ENCODE measurements around the gene KIF7. TPM values are rescaled to one million over a fixed set of nuclear protein-coding genes. Genes with fewer than 3 reads are reported as not detected.
A peak's percentile ranks its signal among the peaks of the same experiment; 100 is the strongest.

Gene KIF7, protein sequence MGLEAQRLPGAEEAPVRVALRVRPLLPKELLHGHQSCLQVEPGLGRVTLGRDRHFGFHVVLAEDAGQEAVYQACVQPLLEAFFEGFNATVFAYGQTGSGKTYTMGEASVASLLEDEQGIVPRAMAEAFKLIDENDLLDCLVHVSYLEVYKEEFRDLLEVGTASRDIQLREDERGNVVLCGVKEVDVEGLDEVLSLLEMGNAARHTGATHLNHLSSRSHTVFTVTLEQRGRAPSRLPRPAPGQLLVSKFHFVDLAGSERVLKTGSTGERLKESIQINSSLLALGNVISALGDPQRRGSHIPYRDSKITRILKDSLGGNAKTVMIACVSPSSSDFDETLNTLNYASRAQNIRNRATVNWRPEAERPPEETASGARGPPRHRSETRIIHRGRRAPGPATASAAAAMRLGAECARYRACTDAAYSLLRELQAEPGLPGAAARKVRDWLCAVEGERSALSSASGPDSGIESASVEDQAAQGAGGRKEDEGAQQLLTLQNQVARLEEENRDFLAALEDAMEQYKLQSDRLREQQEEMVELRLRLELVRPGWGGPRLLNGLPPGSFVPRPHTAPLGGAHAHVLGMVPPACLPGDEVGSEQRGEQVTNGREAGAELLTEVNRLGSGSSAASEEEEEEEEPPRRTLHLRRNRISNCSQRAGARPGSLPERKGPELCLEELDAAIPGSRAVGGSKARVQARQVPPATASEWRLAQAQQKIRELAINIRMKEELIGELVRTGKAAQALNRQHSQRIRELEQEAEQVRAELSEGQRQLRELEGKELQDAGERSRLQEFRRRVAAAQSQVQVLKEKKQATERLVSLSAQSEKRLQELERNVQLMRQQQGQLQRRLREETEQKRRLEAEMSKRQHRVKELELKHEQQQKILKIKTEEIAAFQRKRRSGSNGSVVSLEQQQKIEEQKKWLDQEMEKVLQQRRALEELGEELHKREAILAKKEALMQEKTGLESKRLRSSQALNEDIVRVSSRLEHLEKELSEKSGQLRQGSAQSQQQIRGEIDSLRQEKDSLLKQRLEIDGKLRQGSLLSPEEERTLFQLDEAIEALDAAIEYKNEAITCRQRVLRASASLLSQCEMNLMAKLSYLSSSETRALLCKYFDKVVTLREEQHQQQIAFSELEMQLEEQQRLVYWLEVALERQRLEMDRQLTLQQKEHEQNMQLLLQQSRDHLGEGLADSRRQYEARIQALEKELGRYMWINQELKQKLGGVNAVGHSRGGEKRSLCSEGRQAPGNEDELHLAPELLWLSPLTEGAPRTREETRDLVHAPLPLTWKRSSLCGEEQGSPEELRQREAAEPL (N-terminal part only)
- total RNA-seq (1 to 10 TPM; 2.4 to 4.6 TPM), polyA plus RNA-seq (ENCODE audit: insufficient read length in 6 of 6) (10 to 100 TPM; 11.1 to 16.7 (median 14.0) TPM)
- long read RNA-seq, donor 1, partial matches to known transcripts, result 8 of 8 reads
- long read RNA-seq, donor 1, other reads (novel, unspliced or antisense), result 0 of 8 reads
- long read RNA-seq, donor 2, full-length matches to known transcripts, result 1 of 1 reads
- long read RNA-seq, donor 2, partial matches to known transcripts, result 0 of 1 reads
- long read RNA-seq, donor 2, other reads (novel, unspliced or antisense), result 0 of 1 reads
- long read RNA-seq, donor 3, full-length matches to known transcripts, result 1 of 1 reads
- long read RNA-seq, donor 3, partial matches to known transcripts, result 0 of 1 reads
- long read RNA-seq, donor 3, other reads (novel, unspliced or antisense), result 0 of 1 reads
- long read RNA-seq, donor 4, result 0 reads
- long read RNA-seq, donor 5, full-length matches to known transcripts, result 1 of 1 reads
- long read RNA-seq, donor 5, partial matches to known transcripts, result 0 of 1 reads
- long read RNA-seq, donor 5, other reads (novel, unspliced or antisense), result 0 of 1 reads
- long read RNA-seq, donor 6, full-length matches to known transcripts, result 1 of 1 reads
- long read RNA-seq, donor 6, partial matches to known transcripts, result 0 of 1 reads
- long read RNA-seq, donor 6, other reads (novel, unspliced or antisense), result 0 of 1 reads
- long read RNA-seq, donor 7, full-length matches to known transcripts, result 1 of 1 reads
- long read RNA-seq, donor 7, partial matches to known transcripts, result 0 of 1 reads
- long read RNA-seq, donor 7, other reads (novel, unspliced or antisense), result 0 of 1 reads
- long read RNA-seq, donor 8, result 0 reads
- long read RNA-seq, donor 9, result 0 reads
- long read RNA-seq, donor 10, result 0 reads
- long read RNA-seq, donor 11, result 0 reads
- long read RNA-seq, donor 12, result 0 reads

DNA sequence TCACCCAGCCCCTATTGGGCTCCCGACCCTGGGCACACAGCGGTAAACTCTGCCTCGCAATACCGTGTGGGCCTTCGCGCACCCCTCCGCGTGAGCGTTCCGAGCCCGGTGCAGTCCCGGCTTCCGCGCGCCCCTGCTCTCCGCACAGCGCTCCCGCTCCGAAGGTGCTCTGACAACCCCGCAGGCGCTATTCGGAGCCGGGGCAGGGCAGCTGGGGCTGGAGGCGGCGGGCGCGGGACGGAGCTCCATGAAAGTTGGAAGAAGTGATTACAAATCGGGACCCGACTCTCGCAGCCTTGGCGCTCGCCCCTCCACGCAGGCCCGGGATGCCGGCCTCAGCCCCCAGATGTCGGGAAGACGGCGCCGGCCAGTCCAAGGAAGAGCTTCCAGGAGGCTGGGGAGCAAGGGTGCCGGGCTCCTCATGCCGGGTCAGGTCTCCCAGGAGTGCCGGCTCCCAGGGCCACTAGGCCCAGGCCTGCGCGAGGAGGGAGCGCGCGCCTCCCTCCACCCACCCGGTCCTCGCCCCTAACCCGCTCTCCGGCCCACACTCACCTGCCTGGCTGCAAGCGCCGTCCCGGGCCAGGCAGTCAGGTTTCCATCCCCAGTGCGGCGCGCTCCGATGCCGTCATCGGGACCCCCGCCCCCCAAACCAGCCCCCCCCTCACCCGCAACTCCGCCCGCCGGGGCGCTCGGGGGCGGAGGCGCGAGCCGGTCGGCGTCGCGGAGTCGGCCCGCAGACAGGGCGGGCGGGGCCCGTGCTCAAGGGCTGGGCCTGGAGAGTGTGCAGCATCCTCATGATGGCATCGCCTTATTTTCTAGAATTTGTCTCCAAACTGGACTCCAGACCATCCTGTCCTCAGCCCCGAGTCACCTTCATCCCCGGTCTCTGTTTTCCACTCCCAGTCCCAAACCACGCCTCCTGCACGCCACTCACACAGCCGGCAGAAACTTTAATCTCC lies at the start of gene KIF7:
Gene KIF7, minus strand, starts transcription at position 621 of the 959 bp plus-strand sequence. CDS start 2,537 bp downstream, outside the sequence.
- intact Hi-C loops (cut with DNase I), result no loop called here
- peak; percentile 85 for ATAC-seq
- DNase-seq, result peak in 2 of 4 donors; percentile 60 to 69
- peak within 1 kb of the TSS; percentile 40 to 48 for H3K4me3 ChIP-seq
- H3K4me1 ChIP-seq, result peaks cover 0 to 13% of the 10 kb centered on the region in 2 donors
- TF ChIP-seq, protein P1, sequence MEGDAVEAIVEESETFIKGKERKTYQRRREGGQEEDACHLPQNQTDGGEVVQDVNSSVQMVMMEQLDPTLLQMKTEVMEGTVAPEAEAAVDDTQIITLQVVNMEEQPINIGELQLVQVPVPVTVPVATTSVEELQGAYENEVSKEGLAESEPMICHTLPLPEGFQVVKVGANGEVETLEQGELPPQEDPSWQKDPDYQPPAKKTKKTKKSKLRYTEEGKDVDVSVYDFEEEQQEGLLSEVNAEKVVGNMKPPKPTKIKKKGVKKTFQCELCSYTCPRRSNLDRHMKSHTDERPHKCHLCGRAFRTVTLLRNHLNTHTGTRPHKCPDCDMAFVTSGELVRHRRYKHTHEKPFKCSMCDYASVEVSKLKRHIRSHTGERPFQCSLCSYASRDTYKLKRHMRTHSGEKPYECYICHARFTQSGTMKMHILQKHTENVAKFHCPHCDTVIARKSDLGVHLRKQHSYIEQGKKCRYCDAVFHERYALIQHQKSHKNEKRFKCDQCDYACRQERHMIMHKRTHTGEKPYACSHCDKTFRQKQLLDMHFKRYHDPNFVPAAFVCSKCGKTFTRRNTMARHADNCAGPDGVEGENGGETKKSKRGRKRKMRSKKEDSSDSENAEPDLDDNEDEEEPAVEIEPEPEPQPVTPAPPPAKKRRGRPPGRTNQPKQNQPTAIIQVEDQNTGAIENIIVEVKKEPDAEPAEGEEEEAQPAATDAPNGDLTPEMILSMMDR (IDR thresholded peaks at IDR 0.05), result no peak
- no peak within 1 kb of the TSS for H3K27ac ChIP-seq
- H3K9me3 ChIP-seq, result no peaks in the 10 kb centered on the region
- peaks cover 8 to 49% of the 10 kb centered on the region in 2 donors for H3K27me3 ChIP-seq
- H3K36me3 ChIP-seq, result no peaks in the 10 kb centered on the region

DNA sequence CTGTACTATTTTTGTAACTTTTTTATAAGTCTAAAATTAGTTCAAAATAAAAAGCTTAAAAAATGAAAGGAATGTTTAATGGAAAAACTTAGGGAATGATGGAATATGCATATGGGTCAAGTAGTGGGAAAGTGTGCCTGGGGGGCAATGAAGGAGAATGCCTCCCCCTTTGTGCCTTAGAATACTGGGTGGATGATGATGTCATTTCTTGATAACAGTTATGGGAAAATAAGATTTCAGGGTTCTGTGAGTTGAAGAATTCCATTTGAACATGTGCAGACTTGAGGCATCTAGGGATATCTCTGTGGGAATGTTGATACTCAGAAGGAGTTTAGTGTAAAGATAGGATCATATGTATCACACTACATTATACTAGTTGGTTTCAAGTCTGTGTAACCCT lies 49.1 kb upstream of the KIF7 start:
- H3K27ac ChIP-seq, result no peak overlapping the region
- no peak overlapping the region for H3K4me3 ChIP-seq
- ATAC-seq (no peak), DNase-seq (no peak)
- H3K9me3 ChIP-seq, result no peaks in the 10 kb centered on the region
- H3K36me3 ChIP-seq, result no peaks in the 10 kb centered on the region
- TF ChIP-seq, protein P1 (IDR thresholded peaks at IDR 0.05), result no peak
- H3K27me3 ChIP-seq, result no peaks in the 10 kb centered on the region
- H3K4me1 ChIP-seq, result no peaks in the 10 kb centered on the region
- intact Hi-C loops (cut with DNase I), result no loop called here

DNA sequence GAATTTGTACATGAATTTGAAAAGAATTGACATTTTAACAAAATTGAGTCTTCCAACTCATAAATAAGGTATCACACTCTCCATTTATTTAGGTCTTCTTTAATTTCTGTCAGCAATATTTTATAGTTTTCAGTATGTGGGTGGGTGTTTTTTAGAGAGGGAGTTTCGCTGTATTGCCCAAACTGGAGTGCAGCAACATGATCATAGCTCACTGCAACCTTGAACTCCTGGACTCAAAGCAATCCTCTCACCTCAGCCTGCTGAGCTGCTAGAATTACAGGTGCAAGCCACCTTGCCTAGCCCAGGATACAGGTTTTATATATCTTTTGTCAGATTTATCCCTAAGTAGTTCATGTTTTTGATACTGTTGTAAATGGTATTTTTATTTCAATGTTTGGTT lies 39.9 kb upstream of the KIF7 start:
- Histone ChIP-seq H3K4me1 (peaks cover 0 to 6% of the 10 kb centered on the region in 2 donors), H3K36me3 (no peaks in the 10 kb centered on the region), H3K27ac (no peak overlapping the region), H3K4me3 (no peak overlapping the region), H3K9me3 (no peaks in the 10 kb centered on the region), H3K27me3 (no peaks in the 10 kb centered on the region)
- ATAC-seq (no peak), DNase-seq (no peak)
- TF ChIP-seq, protein P1 (IDR thresholded peaks at IDR 0.05), result no peak
- intact Hi-C loops (cut with DNase I), result no loop called here
